Thymus (tissue), 11 donors: ENCODE results near the gene XBP1. TPM values are rescaled to one million over a fixed set of nuclear protein-coding genes. Genes with fewer than 3 reads are reported as not detected.

Experiments used
- DNase-seq, 9 donors: peaks; one replicate each; pipeline ENCODE4 v3.0.0-alpha.2; 2013; ENCODE audit warnings: low spot score in 9 of 9, low read depth in 6 of 9, missing footprints in 1 of 9
- H3K27ac ChIP-seq, 2 donors: one replicate each; pipeline ENCODE4 v1.5.1; 2013; ENCODE audit warnings: control low read depth in 1 of 2, low read depth in 1 of 2, low read length in 1 of 2, mild to moderate bottlenecking in 1 of 2, moderate library complexity in 1 of 2
- H3K27me3 ChIP-seq, 2 donors: one replicate each; pipeline ENCODE4 v1.5.1; 2013; ENCODE audit warnings: low read length in 1 of 2; ENCODE audit not compliant: control insufficient read depth in 2 of 2, insufficient read depth in 1 of 2
- H3K36me3 ChIP-seq, 2 donors: one replicate each; pipeline ENCODE4 v1.5.1; 2013; ENCODE audit warnings: low read length in 1 of 2, mild to moderate bottlenecking in 1 of 2, moderate library complexity in 1 of 2; ENCODE audit not compliant: control insufficient read depth in 2 of 2, insufficient read depth in 2 of 2
- H3K4me1 ChIP-seq, 2 donors: one replicate each; pipeline ENCODE4 v1.5.1; 2013; ENCODE audit warnings: low read length in 2 of 2; ENCODE audit not compliant: control insufficient read depth in 2 of 2, insufficient read depth in 2 of 2
- H3K4me3 ChIP-seq, 2 donors: one replicate each; pipeline ENCODE4 v1.5.1; 2013; ENCODE audit warnings: low read length in 2 of 2, control low read depth in 1 of 2, mild to moderate bottlenecking in 1 of 2
- H3K9me3 ChIP-seq, 2 donors: one replicate each; pipeline ENCODE4 v1.5.1; 2013; ENCODE audit warnings: low read length in 1 of 2, mild to moderate bottlenecking in 1 of 2; ENCODE audit not compliant: control insufficient read depth in 2 of 2, insufficient read depth in 1 of 2
- WGBS: extraction: QIAGEN DNeasy Blood & Tissue Kit; methylation state at CpG from one replicate; pipeline ENCODE4 v1.1.7; 2013; 5-methylcytosine and 5-hydroxymethylcytosine counted together
- polyA plus RNA-seq: library from polyadenylated mRNA; stranded (reverse); fragments of 200-250 nt; gene quantifications from one replicate; pipeline ENCODE4 v1.2.3, GENCODE V29; 2013
- total RNA-seq: library from RNA; stranded (reverse); fragments of 120-200 nt; gene quantifications from one replicate; pipeline ENCODE4 v1.2.4, GENCODE V29; 2013
- donor health status: healthy.

Gene XBP1
- total and polyA plus RNA-seq, 2 donors = 113 to 136 TPM

GRCh38 chr22:28798810-28799605, 1.4 kb downstream of the XBP1 start:
- peak overlapping the region; percentile 68 to 93 for H3K4me3 ChIP-seq
- no peaks in the 10 kb centered on the region for H3K9me3 ChIP-seq
- H3K4me1 ChIP-seq = peaks cover 15 to 50% of the 10 kb centered on the region in 2 donors
- H3K27me3 ChIP-seq = no peaks in the 10 kb centered on the region
- H3K27ac ChIP-seq = peak overlapping the region; percentile 87 to 90
- peaks cover 20 to 40% of the 10 kb centered on the region in 2 donors for H3K36me3 ChIP-seq
- peak in 1 of 9 donors; percentile 56 for DNase-seq
- WGBS = 3% methylated on average over 7 of the region's 7 CpGs

- Histone ChIP-seq H3K27ac (peak overlapping the region in 1 of 2 donors; percentile 39), H3K36me3 (peaks cover 21 to 47% of the 10 kb centered on the region in 2 donors), H3K4me3 (peak overlapping the region in 1 of 2 donors; percentile 11), H3K9me3 (no peaks in the 10 kb centered on the region), H3K4me1 (peaks cover 16 to 43% of the 10 kb centered on the region in 2 donors), H3K27me3 (no peaks in the 10 kb centered on the region)
- no peak for DNase-seq
- WGBS = 97% methylated on average over 5 of the region's 5 CpGs
Observed at GRCh38 chr22:28795932-28796856, 4.2 kb downstream of the XBP1 start.

- DNase-seq = no peak
- Histone ChIP-seq H3K4me1 (peaks cover 16 to 46% of the 10 kb centered on the region in 2 donors), H3K27ac (peak overlapping the region in 1 of 2 donors; percentile 39), H3K9me3 (peaks cover 0 to under 1% of the 10 kb centered on the region in 2 donors), H3K27me3 (no peaks in the 10 kb centered on the region), H3K36me3 (peaks cover 21 to 47% of the 10 kb centered on the region in 2 donors), H3K4me3 (peak overlapping the region in 1 of 2 donors; percentile 8)
- 93% methylated on average over 6 of the region's 6 CpGs for WGBS
Observed at GRCh38 chr22:28795071-28795693, 5.2 kb downstream of the XBP1 start.

GRCh38 chr22:28793976-28794584, 6.3 kb downstream of the XBP1 start:
- no peak for DNase-seq
- H3K4me3 ChIP-seq = no peak overlapping the region
- H3K27ac ChIP-seq = peak overlapping the region in 1 of 2 donors; percentile 30
- H3K4me1 ChIP-seq = peaks cover 16 to 46% of the 10 kb centered on the region in 2 donors
- peaks cover 21 to 49% of the 10 kb centered on the region in 2 donors for H3K36me3 ChIP-seq
- H3K27me3 ChIP-seq = no peaks in the 10 kb centered on the region
- 93% methylated on average over 4 of the region's 4 CpGs for WGBS
- H3K9me3 ChIP-seq = peaks cover 0 to 3% of the 10 kb centered on the region in 2 donors

- H3K36me3 ChIP-seq = peaks cover 21 to 56% of the 10 kb centered on the region in 2 donors
- H3K9me3 ChIP-seq = peaks cover 0 to 3% of the 10 kb centered on the region in 2 donors
- no peaks in the 10 kb centered on the region for H3K27me3 ChIP-seq
- H3K4me1 ChIP-seq = peaks cover 16 to 37% of the 10 kb centered on the region in 2 donors
- H3K4me3 ChIP-seq = no peak overlapping the region
- peak overlapping the region in 1 of 2 donors; percentile 71 for H3K27ac ChIP-seq
- 80% methylated on average over 15 of the region's 15 CpGs for WGBS
- DNase-seq = peak in 1 of 9 donors; percentile 27
Observed at GRCh38 chr22:28792491-28793383, 7.6 kb downstream of the XBP1 start.

- peaks cover 14 to 34% of the 10 kb centered on the region in 2 donors for H3K4me1 ChIP-seq
- 58% methylated on average over 3 of the region's 3 CpGs for WGBS
- peaks cover 0 to 3% of the 10 kb centered on the region in 2 donors for H3K9me3 ChIP-seq
- H3K36me3 ChIP-seq = peaks cover 26 to 56% of the 10 kb centered on the region in 2 donors
- H3K27me3 ChIP-seq = no peaks in the 10 kb centered on the region
- peak overlapping the region in 1 of 2 donors; percentile 71 for H3K27ac ChIP-seq
- DNase-seq = peak in 1 of 9 donors; percentile 53
- H3K4me3 ChIP-seq = no peak overlapping the region
Observed at GRCh38 chr22:28791841-28792490, 8.4 kb downstream of the XBP1 start.

GRCh38 chr22:28791124-28791523, 9.2 kb downstream of the XBP1 start:
- H3K36me3 ChIP-seq = peaks cover 25 to 51% of the 10 kb centered on the region in 2 donors
- H3K4me1 ChIP-seq = peaks cover 14 to 34% of the 10 kb centered on the region in 2 donors
- no peak for DNase-seq
- H3K27ac ChIP-seq = peak overlapping the region in 1 of 2 donors; percentile 71
- H3K9me3 ChIP-seq = peaks cover 0 to 3% of the 10 kb centered on the region in 2 donors
- H3K27me3 ChIP-seq = no peaks in the 10 kb centered on the region
- WGBS = 99% methylated on average over 5 of the region's 5 CpGs
- H3K4me3 ChIP-seq = no peak overlapping the region
